ENCODE data around the gene HAPLN2.
"Not testable (repeated sequence)": the region's sequence is repeated elsewhere in the genome, so short reads cannot be mapped to it uniquely, and the experiment has no call there.

The HAPLN2 gene

DNA sequence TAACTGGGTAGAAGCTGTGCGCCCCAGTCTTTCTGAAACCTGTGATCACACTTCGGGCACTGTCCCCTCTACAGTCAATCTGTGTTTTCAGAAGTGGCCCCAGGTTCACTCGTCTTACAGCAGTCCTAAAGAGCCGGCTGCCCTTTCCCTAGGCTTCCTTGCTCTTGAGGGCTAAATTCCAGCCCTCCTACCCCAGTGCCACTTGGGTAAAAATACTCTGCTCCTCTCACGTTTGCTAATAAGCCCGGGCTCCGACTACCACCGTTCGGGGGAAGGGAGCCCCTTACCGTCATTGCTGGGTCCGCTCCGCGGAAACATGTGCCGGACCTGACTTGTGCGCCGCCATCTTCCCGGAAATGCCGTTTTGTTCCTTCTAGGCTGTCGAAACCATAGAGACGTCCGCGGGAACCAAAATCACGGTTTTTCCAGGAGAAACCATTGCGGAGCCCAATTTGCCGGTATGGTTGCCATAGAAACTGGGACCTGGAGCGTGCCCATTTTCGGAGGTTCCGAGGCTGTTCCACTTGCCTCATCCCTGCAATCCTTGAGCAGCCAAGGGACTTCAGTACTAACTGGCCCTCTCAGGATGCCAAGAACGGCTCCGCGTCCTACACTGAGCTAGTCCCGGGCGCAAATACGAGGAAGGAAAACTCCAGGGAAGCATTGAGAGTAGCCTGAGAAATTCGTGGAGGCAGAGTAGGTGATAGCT, 17.9 kb upstream of the HAPLN2 start, which contains the start of gene GPATCH4:
Gene GPATCH4, minus strand, starts transcription at position 358 of the 709 bp plus-strand sequence.
- H3K4me3 Mint-ChIP-seq: peak within 1 kb of the TSS; percentile 95
- peaks cover 21% of the 10 kb centered on the region for H3K36me3 Mint-ChIP-seq
- peaks cover 39% of the 10 kb centered on the region for H3K4me1 Mint-ChIP-seq
- H3K9me3 Mint-ChIP-seq: no peaks in the 10 kb centered on the region
- H3K27ac Mint-ChIP-seq: peak within 1 kb of the TSS; percentile 99
- no peaks in the 10 kb centered on the region for H3K27me3 Mint-ChIP-seq

DNA sequence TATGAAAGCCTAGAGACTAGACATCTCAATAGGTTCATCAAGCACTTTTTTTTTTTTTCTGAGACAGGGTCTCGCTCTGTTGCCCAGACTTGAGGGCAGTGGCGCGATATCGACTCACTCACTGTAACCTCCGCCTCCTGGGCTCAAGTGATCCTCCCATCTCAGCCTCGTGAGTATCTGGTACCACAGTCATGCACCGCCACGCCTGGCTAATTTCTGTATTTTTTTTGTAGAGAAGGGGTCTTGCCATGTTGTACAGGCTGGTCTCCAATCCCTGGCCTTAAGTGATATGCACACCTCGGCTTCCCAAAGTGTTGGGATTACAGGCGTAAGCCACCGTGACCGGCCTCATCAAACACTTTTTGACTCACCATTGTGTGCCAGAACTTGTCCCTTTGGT, 17.3 kb upstream of the HAPLN2 start:
- H3K4me1 Mint-ChIP-seq: peaks cover 36% of the 10 kb centered on the region
- peaks cover 20% of the 10 kb centered on the region for H3K36me3 Mint-ChIP-seq
- peak overlapping the region; percentile 95 for H3K4me3 Mint-ChIP-seq
- peak overlapping the region; percentile 99 for H3K27ac Mint-ChIP-seq
- no peaks in the 10 kb centered on the region for H3K9me3 Mint-ChIP-seq
- H3K27me3 Mint-ChIP-seq: no peaks in the 10 kb centered on the region

DNA sequence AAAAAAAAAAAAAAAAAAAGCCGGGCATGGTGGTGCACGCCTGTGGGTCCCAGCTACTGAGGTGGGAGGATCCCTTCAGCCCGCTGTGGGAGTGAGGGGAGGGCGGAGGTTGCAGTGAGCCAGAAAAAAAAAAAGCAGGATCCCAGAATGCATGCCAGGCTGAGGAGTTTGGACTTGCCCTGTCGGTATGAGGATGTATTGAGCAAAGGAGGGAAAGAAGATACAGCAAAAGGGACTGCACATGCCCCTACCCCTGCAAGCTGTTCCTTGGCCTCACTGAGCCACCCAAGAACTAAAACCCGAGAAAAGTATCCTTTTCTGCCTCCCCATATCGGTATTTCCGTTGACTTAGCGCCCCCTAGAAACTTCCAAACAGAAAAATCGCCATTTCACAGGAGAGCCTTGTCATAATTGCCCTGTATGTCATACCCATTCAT, 16.6 kb upstream of the HAPLN2 start:
- Mint-ChIP-seq H3K4me1 (peaks cover 32% of the 10 kb centered on the region), H3K9me3 (no peaks in the 10 kb centered on the region), H3K27ac (peak overlapping the region; percentile 23), H3K27me3 (no peaks in the 10 kb centered on the region), H3K4me3 (peak overlapping the region; percentile 60), H3K36me3 (peaks cover 15% of the 10 kb centered on the region)

DNA sequence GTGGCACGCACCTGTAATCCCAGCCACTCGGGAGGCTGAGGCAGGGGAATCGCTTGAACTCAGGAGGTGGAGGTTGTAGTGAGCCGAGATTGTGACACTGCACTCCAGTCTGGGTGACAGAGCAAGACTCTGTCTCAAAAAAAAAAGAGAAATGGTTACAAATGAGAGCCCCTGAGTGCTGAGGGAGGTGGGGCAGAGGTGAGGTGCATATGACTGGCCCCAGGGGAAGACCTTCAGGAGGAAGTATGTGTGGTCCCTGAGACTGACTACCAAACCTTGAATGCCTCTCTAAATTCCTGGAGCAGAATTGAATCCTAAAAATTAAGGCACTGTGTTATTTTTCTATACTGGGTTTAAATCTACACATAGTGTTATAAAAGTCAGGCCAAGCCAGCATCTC, 11.9 kb upstream of the HAPLN2 start:
- H3K4me1 Mint-ChIP-seq: peaks cover 15% of the 10 kb centered on the region

DNA sequence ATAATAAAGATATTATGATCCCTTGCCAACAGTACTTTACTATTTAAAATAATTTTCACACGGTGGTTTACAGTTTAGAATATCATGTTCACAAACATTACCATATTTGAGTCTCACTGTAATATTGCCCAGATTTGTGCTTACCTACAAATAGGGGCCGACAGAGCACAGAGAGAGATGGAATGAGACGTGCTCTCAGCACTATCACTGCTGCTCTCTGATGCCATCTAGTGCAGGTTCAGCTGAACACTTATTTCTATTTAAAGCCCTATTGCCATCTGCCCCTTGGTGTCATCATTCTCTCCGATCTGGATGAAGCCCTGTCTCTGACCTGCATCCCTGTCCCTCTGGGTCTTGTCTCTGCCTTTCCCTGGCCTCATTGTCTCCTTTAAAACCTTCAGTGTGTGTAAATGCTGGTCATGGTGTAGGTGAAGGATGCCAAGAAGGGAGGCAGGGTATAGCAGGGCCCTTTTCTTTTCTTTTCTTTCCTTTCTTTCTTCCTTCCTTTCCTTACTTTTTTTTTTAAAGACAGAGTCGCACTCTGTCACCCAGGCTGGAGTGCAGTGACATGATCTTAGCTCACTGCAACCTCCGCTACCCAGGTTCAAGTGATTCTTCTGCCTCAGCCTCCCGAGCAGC, 11.1 kb upstream of the HAPLN2 start:
- H3K36me3 Mint-ChIP-seq: no peaks in the 10 kb centered on the region
- no peak overlapping the region for H3K27ac Mint-ChIP-seq
- no peak overlapping the region for H3K4me3 Mint-ChIP-seq
- H3K4me1 Mint-ChIP-seq: peaks cover 8% of the 10 kb centered on the region
- H3K9me3 Mint-ChIP-seq: no peaks in the 10 kb centered on the region
- peaks cover 3% of the 10 kb centered on the region for H3K27me3 Mint-ChIP-seq

More for the DNA sequence above, 11.9 kb upstream of the HAPLN2 start:
- not testable (repeated sequence) for H3K27ac Mint-ChIP-seq, H3K9me3 Mint-ChIP-seq, H3K4me3 Mint-ChIP-seq, H3K36me3 Mint-ChIP-seq, H3K27me3 Mint-ChIP-seq

DNA sequence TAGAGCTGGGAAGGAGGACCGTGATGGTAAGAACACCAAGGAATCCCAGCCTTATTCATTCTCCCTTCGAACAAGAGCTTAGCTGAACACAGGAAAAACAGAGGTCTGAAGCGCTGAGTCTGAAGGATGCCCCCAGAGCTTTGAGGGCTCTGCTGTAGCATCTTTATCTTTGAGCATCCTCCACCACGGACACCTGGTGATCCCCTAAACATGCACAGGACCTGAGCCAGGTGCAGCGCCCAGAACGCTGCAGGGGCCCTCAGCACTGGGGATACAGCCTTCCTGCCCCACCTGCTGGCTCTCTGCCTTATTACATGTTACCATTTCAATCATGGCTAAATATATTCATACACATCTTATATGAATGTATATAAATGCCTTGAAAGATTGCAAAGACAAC, 10.2 kb upstream of the HAPLN2 start:
- Mint-ChIP-seq H3K4me3 (no peak overlapping the region), H3K27me3 (peaks cover 3% of the 10 kb centered on the region), H3K4me1 (peaks cover 8% of the 10 kb centered on the region), H3K36me3 (no peaks in the 10 kb centered on the region), H3K27ac (no peak overlapping the region), H3K9me3 (no peaks in the 10 kb centered on the region)

DNA sequence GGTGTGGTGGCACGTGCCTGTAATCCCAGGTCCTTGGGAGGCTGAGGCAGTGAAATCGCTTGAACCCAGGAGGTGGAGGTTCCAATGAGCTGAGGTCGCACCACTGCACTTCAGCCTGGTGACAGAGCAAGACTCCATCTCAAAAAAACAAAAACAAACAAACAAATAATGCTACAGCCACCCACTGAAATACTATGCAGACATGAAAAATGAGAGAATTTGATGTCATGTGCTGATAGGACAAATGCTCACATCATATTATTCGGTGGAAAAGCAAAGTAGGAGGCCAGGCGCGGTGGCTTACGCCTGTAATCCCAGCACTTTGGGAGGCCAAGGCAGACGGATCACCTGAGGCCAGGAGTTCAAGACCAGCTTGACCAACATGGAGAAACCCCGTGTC, 9.1 kb upstream of the HAPLN2 start:
- H3K4me1 Mint-ChIP-seq, H3K27ac Mint-ChIP-seq, H3K36me3 Mint-ChIP-seq, H3K27me3 Mint-ChIP-seq, H3K4me3 Mint-ChIP-seq, H3K9me3 Mint-ChIP-seq: not testable (repeated sequence)

DNA sequence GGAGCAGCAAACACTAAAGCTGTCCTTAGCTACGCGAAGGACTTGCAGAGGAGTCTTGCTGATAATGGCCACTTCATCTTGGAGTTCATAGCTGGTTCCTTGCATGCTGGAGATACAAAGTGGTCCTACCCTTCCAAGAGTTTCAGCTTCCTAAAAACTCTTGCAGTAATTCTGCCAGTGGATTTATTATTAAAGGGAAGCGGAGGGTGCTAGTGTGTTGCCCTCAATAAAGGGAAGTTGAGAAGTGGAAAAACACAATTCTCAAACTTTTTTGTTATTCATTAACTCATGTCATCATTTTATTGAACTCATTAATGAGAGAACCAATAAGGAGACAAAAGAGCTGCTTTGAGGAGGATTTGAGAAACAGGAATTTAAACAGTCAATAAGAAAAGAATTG, 6.5 kb upstream of the HAPLN2 start:
- no peaks in the 10 kb centered on the region for H3K9me3 Mint-ChIP-seq
- H3K27me3 Mint-ChIP-seq: peaks cover 11% of the 10 kb centered on the region
- H3K4me3 Mint-ChIP-seq: no peak overlapping the region
- H3K36me3 Mint-ChIP-seq: no peaks in the 10 kb centered on the region
- no peak overlapping the region for H3K27ac Mint-ChIP-seq
- peaks cover 8% of the 10 kb centered on the region for H3K4me1 Mint-ChIP-seq

DNA sequence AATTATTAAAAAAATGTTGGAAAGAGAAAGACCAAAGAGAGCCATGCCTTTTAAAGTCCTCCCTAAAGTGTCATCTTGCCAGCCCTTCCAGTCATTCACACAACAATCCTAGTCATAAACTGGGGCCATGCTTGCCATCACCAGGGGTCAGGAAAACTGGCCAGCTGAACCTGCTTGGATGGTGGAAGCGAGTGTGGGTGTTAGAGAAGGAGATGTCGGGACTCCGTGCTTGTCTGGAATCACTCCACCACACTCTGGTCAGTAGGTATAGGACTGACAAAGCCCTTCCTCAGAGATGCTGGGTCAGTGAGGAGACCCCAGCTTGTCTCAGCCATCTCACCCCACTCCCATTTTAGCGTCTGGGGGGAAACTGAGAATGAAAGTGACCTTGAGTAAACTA, 3.3 kb upstream of the HAPLN2 start:
- Mint-ChIP-seq H3K9me3 (no peaks in the 10 kb centered on the region), H3K36me3 (no peaks in the 10 kb centered on the region), H3K27ac (no peak overlapping the region), H3K4me3 (no peak overlapping the region), H3K27me3 (peaks cover 23% of the 10 kb centered on the region), H3K4me1 (no peaks in the 10 kb centered on the region)

DNA sequence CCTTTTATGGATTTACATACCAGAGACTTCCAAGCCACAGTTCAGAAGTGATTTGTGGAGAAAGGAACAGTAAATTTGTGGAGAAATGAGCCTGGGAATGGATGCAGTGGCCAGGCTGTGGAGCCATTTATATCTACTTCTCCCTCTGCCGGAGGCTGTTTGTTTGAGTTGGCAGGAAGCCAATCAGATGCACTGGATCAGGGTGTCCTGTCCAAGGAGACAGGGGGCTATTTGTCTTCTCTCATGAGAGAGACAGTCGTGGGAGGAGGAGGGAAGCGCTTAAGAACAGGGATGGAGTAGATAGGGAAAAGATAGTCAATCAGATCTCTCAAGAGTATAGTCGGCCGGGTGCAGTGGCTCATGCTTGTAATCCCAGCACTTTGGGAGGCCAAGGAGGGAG, 2.8 kb upstream of the HAPLN2 start:
- Mint-ChIP-seq H3K4me1 (no peaks in the 10 kb centered on the region), H3K27me3 (peaks cover 23% of the 10 kb centered on the region), H3K27ac (no peak overlapping the region), H3K36me3 (no peaks in the 10 kb centered on the region), H3K4me3 (no peak overlapping the region), H3K9me3 (no peaks in the 10 kb centered on the region)

DNA sequence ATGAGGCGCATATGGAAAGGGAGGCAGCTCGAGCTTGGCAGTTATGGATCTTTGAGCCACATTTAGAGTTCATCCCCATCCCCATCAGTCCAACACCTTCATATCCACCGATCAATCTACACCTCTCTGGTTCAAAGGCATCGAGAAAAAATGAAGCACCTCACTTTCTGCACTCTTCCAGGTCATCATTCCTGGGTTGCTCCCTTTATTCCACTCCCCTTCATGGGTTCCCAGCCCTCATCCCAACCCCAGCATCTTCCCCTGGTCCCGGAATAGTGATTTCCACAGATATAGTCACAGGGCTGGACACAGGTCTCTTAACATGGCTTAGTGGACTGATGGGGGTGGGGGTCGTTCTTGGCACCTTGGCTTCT, 354 bp downstream of the HAPLN2 start:
- H3K4me1 Mint-ChIP-seq: no peaks in the 10 kb centered on the region
- H3K4me3 Mint-ChIP-seq: no peak overlapping the region
- no peaks in the 10 kb centered on the region for H3K9me3 Mint-ChIP-seq
- no peaks in the 10 kb centered on the region for H3K36me3 Mint-ChIP-seq
- no peak overlapping the region for H3K27ac Mint-ChIP-seq
- H3K27me3 Mint-ChIP-seq: peaks cover 29% of the 10 kb centered on the region

DNA sequence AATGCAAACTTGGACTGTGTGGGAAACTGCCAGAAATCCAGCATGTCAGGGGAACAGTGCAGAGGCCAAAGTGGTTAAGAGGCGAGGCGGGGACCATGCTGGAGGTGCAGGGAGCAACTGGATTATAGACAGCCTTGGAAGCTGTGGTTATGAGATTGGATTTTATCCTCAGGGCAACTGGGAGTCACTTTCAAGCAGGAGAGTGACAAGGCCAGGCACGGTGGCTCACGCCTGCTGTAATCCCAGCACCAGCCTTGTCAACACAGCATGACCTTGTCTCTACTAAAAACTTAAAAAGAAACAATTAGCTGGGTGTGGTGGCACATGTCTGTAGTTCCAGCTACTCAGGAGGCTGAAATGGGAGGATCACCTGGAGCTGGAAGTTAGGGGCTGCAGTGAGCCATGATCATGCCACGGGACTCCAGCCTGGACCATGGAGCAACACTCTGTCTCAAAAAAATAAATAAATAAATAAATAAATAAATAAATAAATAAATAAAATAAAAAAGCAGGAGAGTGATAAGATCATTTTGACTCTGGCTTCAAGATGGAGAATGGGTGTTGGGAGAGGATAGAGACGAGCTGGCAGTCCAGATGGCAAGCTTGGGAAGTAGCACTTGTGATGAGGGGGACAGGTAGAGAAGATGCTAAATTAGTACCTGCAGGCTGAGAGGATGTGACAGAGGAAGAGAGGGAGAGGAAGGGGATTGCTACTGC, 3.5 kb downstream of the HAPLN2 start:
- no peak overlapping the region for H3K4me3 Mint-ChIP-seq
- no peak overlapping the region for H3K27ac Mint-ChIP-seq

DNA sequence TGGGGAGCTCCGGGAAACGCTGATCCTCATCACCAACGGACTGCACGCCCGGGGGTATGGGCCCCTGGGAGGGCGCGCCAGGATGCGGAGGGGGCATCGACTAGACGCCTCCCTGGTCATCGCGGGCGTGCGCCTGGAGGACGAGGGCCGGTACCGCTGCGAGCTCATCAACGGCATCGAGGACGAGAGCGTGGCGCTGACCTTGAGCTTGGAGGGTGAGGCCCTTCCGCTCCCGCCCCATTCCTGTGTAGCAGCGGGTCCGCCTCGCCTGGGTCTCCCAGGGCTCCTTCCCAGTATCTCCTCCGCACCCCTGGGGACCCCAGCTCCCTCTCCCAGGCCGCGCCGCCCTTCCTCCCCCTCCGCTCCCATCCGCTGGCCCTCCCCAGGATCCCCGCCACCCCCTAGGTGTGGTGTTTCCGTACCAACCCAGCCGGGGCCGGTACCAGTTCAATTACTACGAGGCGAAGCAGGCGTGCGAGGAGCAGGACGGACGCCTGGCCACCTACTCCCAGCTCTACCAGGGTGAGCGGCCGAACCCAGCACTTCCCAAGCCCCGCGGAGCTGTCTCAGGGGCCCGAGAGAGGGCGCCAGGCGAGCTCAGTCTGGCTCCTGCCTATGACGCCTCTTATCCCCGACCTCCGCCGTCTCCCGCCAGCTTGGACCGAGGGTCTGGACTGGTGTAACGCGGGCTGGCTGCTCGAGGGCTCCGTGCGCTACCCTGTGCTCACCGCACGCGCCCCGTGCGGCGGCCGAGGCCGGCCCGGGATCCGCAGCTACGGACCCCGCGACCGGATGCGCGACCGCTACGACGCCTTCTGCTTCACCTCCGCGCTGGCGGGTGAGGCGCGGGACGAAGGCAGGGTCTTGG, 5.0 kb downstream of the HAPLN2 start:
- no peak overlapping the region for H3K27ac Mint-ChIP-seq
- peaks cover 32% of the 10 kb centered on the region for H3K27me3 Mint-ChIP-seq
- H3K9me3 Mint-ChIP-seq: no peaks in the 10 kb centered on the region
- H3K4me3 Mint-ChIP-seq: no peak overlapping the region
- peaks cover 7% of the 10 kb centered on the region for H3K4me1 Mint-ChIP-seq
- no peaks in the 10 kb centered on the region for H3K36me3 Mint-ChIP-seq

More for the DNA sequence above, 3.5 kb downstream of the HAPLN2 start:
- H3K27me3 Mint-ChIP-seq: peaks cover 32% of the 10 kb centered on the region
- H3K36me3 Mint-ChIP-seq: no peaks in the 10 kb centered on the region
- H3K4me1 Mint-ChIP-seq: peaks cover 7% of the 10 kb centered on the region
- H3K9me3 Mint-ChIP-seq: no peaks in the 10 kb centered on the region

DNA sequence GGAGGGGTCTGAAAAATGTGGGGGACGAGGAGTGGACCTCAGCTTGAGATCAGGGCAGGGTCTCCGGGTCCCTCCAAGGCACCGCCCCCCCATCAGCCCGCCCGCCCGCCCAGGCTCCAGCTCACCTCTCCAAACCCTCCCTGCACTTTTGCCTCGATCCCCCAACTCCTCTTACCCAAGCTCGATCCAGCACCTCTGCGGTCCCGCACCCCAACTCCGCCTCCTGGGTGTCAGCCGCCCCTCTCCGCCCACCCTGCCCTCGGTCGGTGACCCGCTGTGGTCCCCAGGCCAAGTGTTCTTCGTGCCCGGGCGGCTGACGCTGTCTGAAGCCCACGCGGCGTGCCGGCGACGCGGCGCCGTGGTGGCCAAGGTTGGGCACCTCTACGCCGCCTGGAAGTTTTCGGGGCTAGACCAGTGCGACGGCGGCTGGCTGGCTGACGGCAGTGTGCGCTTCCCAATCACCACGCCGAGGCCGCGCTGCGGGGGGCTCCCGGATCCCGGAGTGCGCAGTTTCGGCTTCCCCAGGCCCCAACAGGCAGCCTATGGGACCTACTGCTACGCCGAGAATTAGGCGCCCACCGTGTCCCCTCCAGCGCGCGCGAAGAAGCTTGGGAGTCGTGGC, 5.7 kb downstream of the HAPLN2 start:
- Mint-ChIP-seq H3K27ac (no peak overlapping the region), H3K36me3 (no peaks in the 10 kb centered on the region), H3K4me1 (peaks cover 7% of the 10 kb centered on the region), H3K9me3 (no peaks in the 10 kb centered on the region), H3K4me3 (peak overlapping the region; percentile 30), H3K27me3 (peaks cover 31% of the 10 kb centered on the region)

DNA sequence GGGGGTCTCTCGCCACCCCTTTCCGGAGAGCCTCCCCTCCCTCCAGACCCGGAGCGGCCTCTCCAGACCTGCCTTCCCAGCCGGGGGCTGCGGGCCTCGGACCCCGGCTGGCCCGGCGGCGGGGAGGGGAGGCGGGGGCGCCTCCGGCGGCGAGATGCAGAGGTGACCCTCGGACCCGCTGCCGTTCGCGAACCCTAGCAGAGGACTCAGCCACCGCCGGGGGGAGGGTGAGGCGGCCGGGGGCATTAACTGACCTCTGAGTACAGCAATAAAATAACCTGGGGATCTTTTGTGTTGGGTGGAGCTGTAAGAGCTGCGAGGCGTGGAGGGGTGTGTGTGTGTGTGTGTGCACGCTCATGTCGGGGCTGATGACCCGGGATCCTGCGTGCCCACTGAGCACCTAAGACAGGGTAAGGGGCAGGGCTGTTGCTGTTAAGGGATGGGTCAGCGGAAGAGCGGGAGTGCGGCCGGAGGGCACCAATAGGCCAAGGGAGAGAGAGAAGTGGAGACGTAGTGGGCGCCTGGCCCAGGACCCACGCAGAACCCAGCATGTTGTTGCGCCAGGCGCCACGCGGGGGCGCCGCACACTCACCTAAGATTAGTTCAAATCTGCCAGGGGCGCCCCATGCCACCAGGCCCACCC, 6.3 kb downstream of the HAPLN2 start:
- Mint-ChIP-seq H3K27me3 (peaks cover 28% of the 10 kb centered on the region), H3K4me3 (peak overlapping the region; percentile 87), H3K4me1 (peaks cover 7% of the 10 kb centered on the region)

More for the DNA sequence above, 6.3 kb downstream of the HAPLN2 start:
- H3K36me3 Mint-ChIP-seq: no peaks in the 10 kb centered on the region
- H3K9me3 Mint-ChIP-seq: no peaks in the 10 kb centered on the region
- H3K27ac Mint-ChIP-seq: peak overlapping the region; percentile 43

Data from activated naive CD4-positive, alpha-beta T cell treated with anti-CD3 and anti-CD28 coated beads, Interleukin-2, amount 50 U/mL, for 24 hours (primary cell).